Measurements from ENCODE around the gene ARHGEF4.

DNA sequence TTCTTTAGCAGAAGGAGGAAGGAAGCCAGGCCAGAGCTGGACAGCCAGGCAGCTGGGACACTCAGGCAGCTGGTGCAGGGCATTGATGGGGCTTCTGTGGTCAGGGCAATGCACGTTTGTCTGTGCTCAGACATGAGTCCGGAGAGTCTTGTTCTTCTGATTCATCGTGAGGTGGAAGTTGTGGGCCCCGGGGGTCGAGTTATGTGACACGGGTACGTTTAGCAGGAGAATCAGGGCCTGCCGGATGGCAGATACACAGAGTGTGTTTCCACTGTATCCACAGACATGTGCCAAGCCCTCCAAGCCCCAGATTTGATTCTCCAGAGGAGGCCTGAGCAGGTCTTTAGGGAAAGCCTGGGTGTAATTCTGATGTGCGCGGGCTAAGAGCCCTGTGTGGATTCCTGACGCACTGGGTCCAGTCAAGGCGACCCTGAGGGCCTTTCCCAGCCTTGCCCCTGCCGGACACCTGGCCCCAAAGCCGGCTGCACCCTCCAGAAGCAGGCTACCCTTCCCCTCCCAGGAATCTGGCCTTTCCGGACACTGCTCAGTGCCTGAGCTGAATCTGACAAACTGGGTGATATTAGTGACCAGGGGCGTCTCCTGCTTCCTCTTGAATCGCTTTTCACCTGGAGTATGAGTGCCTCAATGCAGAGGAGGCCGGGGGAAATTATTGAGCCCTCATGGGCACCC lies 10.1 kb downstream of the ARHGEF4 start:
- TF ChIP-seq CTCF (conservative IDR thresholded peaks at IDR 0.05; ENCODE audit: low read length) = no peak
- no peak for TF ChIP-seq EZH2phosphoT487 (IDR thresholded peaks at IDR 0.05; ENCODE audit: borderline replicate concordance)

Data from Loucy (cell line).